SK-N-SH (cell line): ENCODE measurements around the gene GDPD3. TPM values are rescaled to one million over a fixed set of nuclear protein-coding genes. Genes with fewer than 3 reads are reported as not detected.
"Not testable (repeated sequence)": the region's sequence is repeated elsewhere in the genome, so short reads cannot be mapped to it uniquely, and the experiment has no call there.

Source experiments
- CTCF ChIA-PET: fragments of 300-600, 350-600 bp; formaldehyde crosslinking; extraction: SDS; loops from one replicate; lab custom pipeline; 2021; lab: Yijun Ruan, JAX
- POLR2A ChIA-PET: fragments of 350-600 bp; sonication (Branson Sonifier 250); formaldehyde crosslinking; extraction: SDS; loops from one replicate; lab custom pipeline; 2020; ENCODE audit warnings: antibody characterized with exemption, inconsistent platforms; lab: Yijun Ruan, JAX
- DNase-seq: peaks from one replicate; pipeline ENCODE4 v3.0.0; 2012
- H2AFZ ChIP-seq: fragments of 200-600 bp; sonication (generic); 2 replicates; pipeline ENCODE4 v1.8.1; 2016; ENCODE audit warnings: antibody characterized with exemption, mild to moderate bottlenecking, low read depth
- H3F3A ChIP-seq: fragments of 200-600 bp; sonication (generic); replicated peaks from 2 replicates; pipeline ENCODE3; 2016; ENCODE audit warnings: antibody characterized with exemption, mild to moderate bottlenecking; ENCODE audit not compliant: insufficient read depth
- H3K27ac ChIP-seq, 2 experiments: fragments of 200-500 bp in 1 of 2; fragments of 200-600 bp in 1 of 2; sonication (Bioruptor generic) in 1 of 2; sonication (generic), shearing (Covaris generic) in 1 of 2; 2 replicates each; pipeline versions ENCODE4 v1.5.1 to v1.6.1; 2014 to 2016; ENCODE audit warnings: low read depth in 2 of 2, inconsistent platforms in 1 of 2, low read length in 1 of 2, mild to moderate bottlenecking in 1 of 2, mixed read lengths in 1 of 2
- H3K27me3 ChIP-seq: fragments of 200-600 bp; sonication (generic), shearing (Covaris generic); 2 replicates; pipeline ENCODE4 v1.6.1; 2016; ENCODE audit warnings: mixed run types; ENCODE audit not compliant: insufficient read depth
- H3K36me3 ChIP-seq, 2 experiments: fragments of 200-500 bp in 1 of 2; fragments of 200-600 bp in 1 of 2; sonication (Bioruptor generic) in 1 of 2; sonication (generic) in 1 of 2; replicated peaks in 1 of 2; 2 replicates each; pipeline versions ENCODE3 to v1.5.1; 2014 to 2016; ENCODE audit warnings: low read length in 1 of 2, mild to moderate bottlenecking in 1 of 2; ENCODE audit not compliant: insufficient read depth in 2 of 2, control insufficient read depth in 1 of 2
- H3K4me1 ChIP-seq, 2 experiments: fragments of 200-500 bp in 1 of 2; fragments of 200-600 bp in 1 of 2; sonication (Bioruptor generic) in 1 of 2; sonication (generic), shearing (Covaris generic) in 1 of 2; 2 replicates each; pipeline versions ENCODE4 v1.5.1 to v1.6.1; 2014 to 2016; ENCODE audit warnings: low read depth in 1 of 2, low read length in 1 of 2, mixed run types in 1 of 2; ENCODE audit not compliant: insufficient read depth in 2 of 2, control insufficient read depth in 1 of 2
- H3K4me2 ChIP-seq: fragments of 200-600 bp; sonication (generic), shearing (Covaris generic); 2 replicates; pipeline ENCODE4 v1.6.1; 2017; ENCODE audit warnings: mixed run types
- H3K4me3 ChIP-seq, 2 experiments: fragments of 200-500 bp in 1 of 2; fragments of 200-600 bp in 1 of 2; sonication (Bioruptor generic) in 1 of 2; sonication (generic), shearing (Covaris generic) in 1 of 2; 2 replicates each; pipeline versions ENCODE4 v1.5.1 to v1.8.1; 2014 to 2016; ENCODE audit warnings: low read depth in 2 of 2, inconsistent platforms in 1 of 2, low read length in 1 of 2, mild to moderate bottlenecking in 1 of 2, mixed read lengths in 1 of 2, moderate library complexity in 1 of 2
- H3K79me2 ChIP-seq: fragments of 200-600 bp; sonication (generic); 2 replicates; pipeline ENCODE4 v1.8.1; 2017; ENCODE audit warnings: mild to moderate bottlenecking; ENCODE audit not compliant: insufficient read depth
- H3K9ac ChIP-seq: fragments of 200-600 bp; sonication (generic); 2 replicates; pipeline ENCODE4 v1.6.1; 2017; ENCODE audit warnings: mixed run types
- H3K9me2 ChIP-seq: fragments of 200-600 bp; sonication (generic); 2 replicates; pipeline ENCODE4 v1.6.1; 2017; ENCODE audit warnings: mixed run types
- H3K9me3 ChIP-seq: fragments of 200-600 bp; sonication (generic); 2 replicates; pipeline ENCODE4 v1.6.1; 2017; ENCODE audit warnings: mixed run types, mild to moderate bottlenecking, moderate library complexity
- H4K20me1 ChIP-seq: fragments of 200-600 bp; sonication (generic); 2 replicates; pipeline ENCODE4 v1.6.1; 2017; ENCODE audit warnings: mild to moderate bottlenecking, mixed run types; ENCODE audit not compliant: insufficient read depth
- FOSL2 ChIP-seq: IDR thresholded peaks from 2 replicates; pipeline ENCODE4 v1.4.0; 2012; ENCODE audit warnings: low read depth, mild to moderate bottlenecking, moderate library complexity, borderline replicate concordance
- IRF3 ChIP-seq: fragments of 150-350 bp; IDR thresholded peaks from 2 replicates; pipeline ENCODE4 v1.6.1; 2016; ENCODE audit warnings: mild to moderate bottlenecking, low read depth, low read length
- JUND ChIP-seq: IDR thresholded peaks from 2 replicates; pipeline ENCODE4 v1.4.0; 2012
- RAD21 ChIP-seq: IDR thresholded peaks from 2 replicates; pipeline ENCODE4 v1.6.1; 2012; ENCODE audit warnings: mild to moderate bottlenecking, low read length
- REST ChIP-seq: IDR thresholded peaks from 2 replicates; pipeline ENCODE4 v1.6.1; 2012; ENCODE audit warnings: mild to moderate bottlenecking, low read depth, low read length, moderate library complexity
- RFX5 ChIP-seq: IDR thresholded peaks from 2 replicates; pipeline ENCODE4 v1.6.1; 2012; ENCODE audit warnings: mild to moderate bottlenecking, improper control_type of control experiment, low read length
- SIN3A ChIP-seq: IDR thresholded peaks from 2 replicates; pipeline ENCODE4 v1.6.1; 2012; ENCODE audit warnings: low read depth, mild to moderate bottlenecking, low read length, moderate library complexity, borderline replicate concordance
- SMC3 ChIP-seq: IDR thresholded peaks from 2 replicates; pipeline ENCODE4 v1.6.1; 2012; ENCODE audit warnings: low read depth, low read length, improper control_type of control experiment
- TCF12 ChIP-seq: IDR thresholded peaks from 2 replicates; pipeline ENCODE4 v1.4.0; 2012
- YY1 ChIP-seq: IDR thresholded peaks from 2 replicates; pipeline ENCODE4 v1.4.0; 2012; ENCODE audit warnings: low read depth, mild to moderate bottlenecking
- WGBS: methylation state at CpG from one replicate; pipeline ENCODE4 v1.1.6; 2017; ENCODE audit warnings: low lambda C conversion rate; 5-methylcytosine and 5-hydroxymethylcytosine counted together
- polyA plus RNA-seq, 3 experiments: library from polyadenylated mRNA; depleted of rRNA; stranded (reverse); fragments of >200 nt; gene quantifications; 2 replicates each; pipeline ENCODE4 v1.2.3, GENCODE V29; 2012

The GDPD3 gene
- polyA plus RNA-seq, 1 of the 3 experiments (the other 2 are of a cell fraction), result 2.3 TPM

GRCh38 chr16:30131869-30132475 is 18.6 kb upstream of the GDPD3 start:
- TF ChIP-seq JUND (no peak), TCF12 (peak; percentile 8; the same call in 1 of the 2 replicates)

GRCh38 chr16:30127993-30128392 is 14.7 kb upstream of the GDPD3 start:
- Histone ChIP-seq H3F3A (peaks cover 14% of the 10 kb centered on the region), H3K4me3 (no peak overlapping the region), H3K9me3 (no peaks in the 10 kb centered on the region)
- POLR2A ChIA-PET, result no interaction called here
- no peak for TF ChIP-seq REST
- no peak for TF ChIP-seq YY1
- no peak for TF ChIP-seq JUND
- TF ChIP-seq SIN3A, result no peak
- no peak for TF ChIP-seq RFX5
- no peak for TF ChIP-seq SMC3
- no peak for TF ChIP-seq FOSL2
- no peak for TF ChIP-seq IRF3
- TF ChIP-seq RAD21, result no peak
- TF ChIP-seq, all 33 proteins: peak for 0
- Histone ChIP-seq H3K9me2 (no peaks in the 10 kb centered on the region), H2AFZ (no peak overlapping the region), H3K27ac (no peak overlapping the region), H3K4me1 (peaks cover 9 to 15% of the 10 kb centered on the region in 2 experiments; a peak in 3 of 4 replicates), H3K36me3 (no peaks in the 10 kb centered on the region), H3K4me2 (no peak overlapping the region), H4K20me1 (no peaks in the 10 kb centered on the region), H3K27me3 (no peaks in the 10 kb centered on the region), H3K79me2 (no peaks in the 10 kb centered on the region), H3K9ac (no peak overlapping the region)
- 81% methylated on average over 1 of the region's 1 CpG for WGBS
- DNase-seq, result no peak
- CTCF ChIA-PET, result interaction anchor here (0.8 kb wide), 1 partner anchor 686 kb away, joined by 3 read pairs; no protein-coding TSS in a partner anchor

More at GRCh38 chr16:30131869-30132475, 18.6 kb upstream of the GDPD3 start:
- Histone ChIP-seq H3K27me3 (no peaks in the 10 kb centered on the region), H3K4me2 (no peak overlapping the region), H4K20me1 (no peaks in the 10 kb centered on the region), H3K79me2 (no peaks in the 10 kb centered on the region), H3K4me1 (peaks cover 0 to 13% of the 10 kb centered on the region in 2 experiments; a peak in 1 of 4 replicates), H3K4me3 (no peak overlapping the region), H3K27ac (peak overlapping the region in 1 of 2 experiments; percentile 36; a peak in 1 of 4 replicates), H3F3A (no peaks in the 10 kb centered on the region), H3K9ac (no peak overlapping the region), H3K36me3 (no peaks in the 10 kb centered on the region), H3K9me3 (no peaks in the 10 kb centered on the region), H2AFZ (no peak overlapping the region), H3K9me2 (no peaks in the 10 kb centered on the region)
- WGBS, result 35% methylated on average over 4 of the region's 4 CpGs
- CTCF ChIA-PET, result interaction anchor here (1.1 kb wide), 1 partner anchor 40 kb away, joined by 4 read pairs; no protein-coding TSS in a partner anchor
- DNase-seq, result no peak
- POLR2A ChIA-PET, result no interaction called here

- H3K4me3 ChIP-seq, DNase-seq, H2AFZ ChIP-seq, POLR2A ChIA-PET, H3K27ac ChIP-seq, H3K9me2 ChIP-seq, H3K36me3 ChIP-seq, H3K9me3 ChIP-seq, H4K20me1 ChIP-seq, H3K27me3 ChIP-seq, H3K4me2 ChIP-seq, H3K79me2 ChIP-seq, H3K9ac ChIP-seq: not testable (repeated sequence)
- Histone ChIP-seq H3K4me1 (peaks cover 9 to 11% of the 10 kb centered on the region in 2 experiments; a peak in 3 of 4 replicates), H3F3A (peaks cover 14% of the 10 kb centered on the region)
- 85% methylated on average over 9 of the region's 9 CpGs for WGBS
- CTCF ChIA-PET, result interaction anchor here (1.0 to 2.8 kb wide), 3 partner anchors 8 to 34 kb away, joined by 4 to 11 read pairs (median 4); partner anchors contain the start of gene TBX6
Measured at GRCh38 chr16:30125690-30126089, 12.4 kb upstream of the GDPD3 start.
